ENCODE results near the gene KMT2E.
"Not testable (repeated sequence)": the region's sequence is repeated elsewhere in the genome, so short reads cannot be mapped to it uniquely, and the experiment has no call there.

Gene KMT2E

DNA sequence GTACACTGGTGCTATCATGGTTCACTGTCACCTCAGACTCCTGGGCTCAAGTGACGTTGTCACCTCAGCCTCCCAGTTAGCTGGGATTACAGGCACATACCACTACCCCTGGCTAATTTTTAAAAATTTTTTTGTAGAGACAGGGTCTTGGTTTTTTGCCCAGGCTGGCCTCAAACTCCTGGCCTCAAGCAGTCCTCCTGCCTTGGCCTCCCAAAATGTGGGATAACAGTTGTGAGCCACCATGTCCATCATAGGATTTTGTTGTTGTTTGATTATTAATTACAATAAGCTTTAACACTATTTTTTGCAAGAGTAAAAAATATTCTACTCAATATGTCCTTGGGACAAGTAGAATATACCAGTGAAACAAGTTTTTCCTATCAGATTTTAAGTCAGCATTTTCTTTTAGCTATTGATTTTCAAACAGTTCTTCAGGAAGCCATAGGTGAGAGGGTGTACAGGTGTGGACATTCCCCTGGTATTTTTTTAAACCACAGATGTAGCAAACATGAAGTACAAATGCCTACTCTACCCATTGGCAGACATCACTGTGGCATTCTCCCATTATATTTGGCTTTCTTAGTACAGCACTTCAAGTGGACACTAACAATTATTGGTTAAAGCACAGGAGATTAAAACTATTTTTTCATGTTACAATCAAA lies 18.7 kb downstream of the KMT2E start:
- no peak for DNase-seq

DNA sequence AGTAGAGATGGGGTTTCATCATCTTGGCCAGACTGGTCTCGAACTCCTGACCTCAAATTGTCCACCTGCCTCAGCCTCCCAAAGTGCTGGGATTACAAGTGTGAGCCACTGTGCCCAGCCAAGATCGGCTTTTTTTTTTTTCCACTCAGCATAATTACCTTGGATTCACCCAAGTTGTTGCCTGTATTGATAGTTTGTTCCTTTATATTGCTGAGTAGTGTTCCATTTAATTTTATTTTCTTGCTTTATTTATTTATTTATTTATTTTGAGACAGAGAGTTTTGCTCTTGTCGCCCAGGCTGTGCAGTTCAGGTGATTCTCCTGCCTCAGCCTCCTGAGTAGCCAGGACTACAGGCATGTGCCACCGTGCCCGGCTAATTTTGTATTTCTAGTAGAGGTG lies 21.3 kb downstream of the KMT2E start:
- DNase-seq: no peak

DNA sequence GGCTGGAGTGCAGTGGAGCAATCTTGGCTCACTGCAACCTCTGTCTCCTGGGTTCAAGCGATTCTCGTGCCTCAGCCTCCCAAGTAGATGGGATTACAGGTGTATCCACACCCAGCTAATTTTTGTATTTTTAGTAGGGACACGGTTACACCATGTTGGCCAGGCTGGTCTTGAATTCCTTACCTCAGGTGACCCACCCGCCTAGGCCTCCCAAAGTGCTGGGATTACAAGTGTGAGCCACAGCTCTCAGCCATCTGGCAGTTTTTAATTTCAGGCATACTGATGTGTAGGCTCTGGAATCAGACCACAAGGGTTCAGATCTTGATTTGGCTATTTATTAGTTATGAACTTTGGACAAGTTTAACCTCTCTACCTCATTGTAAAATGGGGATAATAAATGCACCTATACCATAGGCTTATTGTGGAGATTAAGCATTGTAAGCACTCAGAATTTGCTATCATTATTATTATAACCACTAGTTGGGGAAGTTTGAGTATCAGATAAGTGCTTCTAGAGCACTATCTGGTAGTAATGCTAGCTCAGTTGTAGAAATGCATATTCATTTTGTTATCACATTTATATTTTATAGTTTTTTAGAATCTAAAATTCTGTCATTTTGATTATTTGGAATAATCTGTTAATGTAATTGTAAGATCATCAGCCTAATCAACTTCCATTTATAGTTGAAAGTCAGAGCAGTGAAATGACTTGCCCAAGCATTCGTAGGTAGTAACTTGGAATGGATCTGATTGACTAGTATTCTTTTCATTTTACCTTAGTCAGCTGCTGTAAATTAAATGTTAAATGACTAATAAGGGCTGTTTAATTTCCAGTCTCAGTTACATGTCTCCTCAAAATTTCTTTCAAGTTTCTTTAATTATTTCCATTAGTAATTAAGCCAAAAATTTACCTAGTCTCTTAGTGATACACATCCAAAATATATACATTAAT lies 22.5 kb downstream of the KMT2E start:
- DNase-seq: no peak

DNA sequence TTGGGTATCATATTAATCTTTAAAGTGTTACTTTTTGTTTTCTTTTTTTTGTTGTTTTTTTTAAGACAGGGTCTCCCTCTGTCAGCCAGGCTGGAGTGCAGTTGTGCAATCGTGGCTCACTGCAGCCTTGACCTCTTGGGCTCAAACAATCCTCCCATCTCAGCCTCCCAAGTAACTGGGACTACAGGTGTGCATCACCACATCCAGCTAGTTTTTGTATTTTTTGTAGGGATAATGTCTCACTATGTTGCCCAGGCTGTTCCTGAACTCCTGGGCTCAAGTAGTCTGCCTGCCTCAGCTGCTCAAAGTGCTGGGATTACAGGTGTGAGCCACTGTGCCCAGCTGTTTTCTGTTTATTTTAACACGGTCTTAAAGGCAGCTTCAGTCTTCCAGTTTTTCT lies 23.3 kb downstream of the KMT2E start:
- DNase-seq: no peak

DNA sequence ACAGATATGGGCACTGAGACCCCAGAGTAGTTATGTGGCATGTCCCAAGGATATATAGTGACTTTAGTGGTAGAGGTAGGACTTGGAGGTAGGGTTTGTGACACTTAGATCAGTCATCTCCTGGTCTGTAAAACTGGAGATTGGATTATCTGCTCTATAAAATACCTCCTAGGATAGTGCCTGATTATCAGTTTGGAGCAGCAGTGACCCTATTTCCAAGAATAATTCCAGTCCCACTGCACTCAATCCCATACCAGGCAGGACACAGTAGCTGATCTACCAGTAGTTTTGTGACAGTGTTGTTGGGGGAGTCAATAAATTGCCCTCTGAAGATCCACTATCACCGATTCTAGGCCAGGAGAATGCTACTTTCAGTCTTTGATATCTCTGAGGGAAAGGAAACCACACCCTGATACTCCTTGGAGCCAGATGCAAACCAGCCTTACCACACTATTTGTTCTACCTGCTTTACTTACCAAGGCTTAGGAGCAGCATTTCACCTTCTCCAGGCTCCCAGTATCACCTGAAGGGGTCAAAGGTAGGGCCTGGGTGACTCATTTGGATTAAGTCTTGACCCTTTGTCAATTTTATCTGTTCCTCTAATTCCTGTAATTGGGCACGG lies 30.6 kb downstream of the KMT2E start:
- DNase-seq: no peak

DNA sequence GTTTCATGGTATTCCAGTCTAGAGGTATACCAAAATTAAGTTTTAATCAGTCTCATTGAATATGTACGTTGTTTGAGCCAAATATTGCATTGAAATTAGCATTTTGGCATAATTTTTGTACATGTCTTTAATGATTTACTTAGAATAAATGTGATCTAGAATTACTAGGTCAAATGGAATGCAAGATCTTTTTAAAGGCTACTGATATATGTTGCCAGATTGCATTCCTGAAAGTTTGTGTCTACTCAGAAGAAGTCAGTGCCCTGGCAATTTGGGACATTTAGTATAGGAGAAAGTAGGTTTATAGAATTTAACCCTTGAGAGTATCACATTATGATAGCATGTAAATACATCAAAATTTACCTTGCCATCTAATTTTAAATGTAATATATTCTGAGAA lies 32.4 kb downstream of the KMT2E start:
- no peak for DNase-seq

DNA sequence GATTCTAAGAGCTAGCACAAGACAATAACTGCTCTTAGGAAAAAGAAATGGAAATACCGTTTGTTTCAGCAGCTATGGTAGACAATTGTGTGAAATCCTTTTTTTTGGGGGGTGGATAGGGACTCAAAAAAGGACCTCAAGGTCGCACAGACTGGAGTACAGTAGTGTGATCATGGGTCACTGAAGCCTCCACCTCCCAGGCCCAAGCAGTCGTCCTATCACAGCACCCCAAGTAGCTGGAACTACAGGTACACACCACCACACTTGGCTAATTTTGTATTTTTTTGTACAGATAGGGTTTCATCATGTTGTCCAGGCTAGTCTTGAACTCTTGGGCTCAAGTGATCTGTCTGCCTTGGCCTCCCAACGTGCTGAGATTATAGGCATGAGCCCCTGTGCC lies 33.9 kb downstream of the KMT2E start:
- no peak for DNase-seq

DNA sequence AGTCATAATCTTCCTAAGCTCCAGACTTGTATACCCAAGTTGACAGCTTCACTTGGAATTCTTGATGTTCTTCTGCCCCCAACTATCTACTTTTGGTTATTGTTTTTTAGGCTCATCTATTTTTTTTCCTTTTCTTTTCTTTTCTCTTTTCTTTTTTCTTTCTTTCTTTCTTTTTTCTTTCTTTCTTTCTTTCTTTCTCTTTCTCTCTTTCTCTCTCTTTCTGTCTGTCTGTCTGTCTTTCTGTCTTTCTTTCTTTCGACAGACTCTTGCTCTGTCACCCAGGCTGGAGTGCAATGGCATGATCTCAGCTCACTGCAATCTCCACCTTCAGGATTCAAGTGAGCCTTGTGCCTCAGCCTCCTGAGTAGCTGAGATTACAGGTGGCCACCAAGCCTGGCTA lies 36.5 kb downstream of the KMT2E start:
- DNase-seq: no peak

DNA sequence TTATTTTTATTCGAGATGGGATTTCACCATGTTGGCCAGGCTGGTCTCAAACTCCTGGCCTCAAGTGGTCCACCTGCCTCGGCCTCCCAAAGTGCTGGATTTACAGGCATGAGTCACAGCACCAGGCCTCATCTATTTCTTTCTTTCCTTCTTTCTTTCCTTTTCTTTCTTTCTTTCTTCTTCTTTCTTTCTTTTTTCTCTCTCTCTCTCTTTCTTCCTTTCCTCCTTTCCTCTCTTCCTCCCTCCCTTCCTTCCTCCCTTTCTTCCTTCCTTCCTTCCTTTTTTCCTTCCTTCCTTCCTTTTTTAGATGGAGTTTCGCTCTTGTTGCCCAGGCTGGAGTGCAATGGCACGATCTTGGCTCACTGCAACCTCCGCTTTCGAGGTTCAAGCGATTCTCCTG lies 36.9 kb downstream of the KMT2E start:
- DNase-seq: not testable (repeated sequence)

DNA sequence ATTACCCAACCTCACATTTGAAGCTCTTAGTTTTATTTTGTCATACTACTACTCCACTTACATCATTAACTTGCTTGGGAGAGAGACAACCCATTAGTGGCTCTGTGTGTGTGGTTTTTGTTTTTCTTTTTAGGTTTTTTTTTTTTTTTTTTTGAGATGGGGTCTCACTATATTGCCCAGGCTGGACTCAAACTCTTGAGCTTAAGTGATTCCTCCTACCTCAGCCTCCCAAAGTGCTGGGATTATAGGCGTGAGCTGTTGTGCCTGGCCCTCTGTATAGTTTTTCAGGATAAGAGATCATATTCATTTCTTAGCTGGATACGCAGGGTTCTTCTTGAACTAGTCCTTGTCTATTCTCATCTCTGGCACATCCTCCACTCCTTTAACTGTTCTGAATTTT lies 41.1 kb downstream of the KMT2E start:
- no peak for DNase-seq

DNA sequence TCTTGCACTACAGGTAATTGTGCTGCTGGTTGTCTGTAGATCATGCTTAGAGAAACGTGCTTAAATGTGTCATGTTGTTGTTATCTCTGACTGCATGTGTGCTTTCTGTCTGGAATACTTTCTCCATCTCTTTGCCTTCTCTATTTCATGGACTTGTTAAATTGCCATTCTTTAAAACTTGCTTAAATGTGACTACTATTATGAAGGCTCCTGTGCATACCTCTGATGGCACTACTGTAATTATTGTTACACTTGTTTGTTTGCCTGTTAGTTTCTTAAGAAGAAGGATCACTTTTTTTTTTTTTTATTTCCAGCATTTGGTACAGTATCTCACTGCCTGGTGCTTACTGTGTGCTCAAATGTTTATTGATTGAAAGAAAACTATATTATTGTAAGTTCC lies 41.6 kb downstream of the KMT2E start:
- DNase-seq: no peak

DNA sequence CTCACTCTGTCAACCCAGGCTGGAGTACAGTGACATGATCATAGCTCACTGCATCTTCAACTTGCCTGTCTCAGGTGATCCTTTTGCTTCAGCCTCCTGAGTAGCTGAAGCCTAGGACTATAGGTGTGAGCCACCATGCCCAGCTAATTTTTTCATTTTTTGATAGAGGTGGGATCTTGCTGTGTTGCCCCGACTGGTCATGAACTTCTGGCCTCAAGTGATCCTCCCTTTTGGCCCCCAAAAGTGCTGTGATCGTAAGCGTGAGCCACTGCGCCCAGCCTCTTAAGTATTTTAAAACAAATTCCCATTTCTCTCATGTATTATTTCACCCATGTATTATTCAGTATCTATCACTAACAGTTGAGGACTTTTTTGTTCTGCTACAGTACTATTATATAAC lies 43.5 kb downstream of the KMT2E start:
- DNase-seq: no peak

DNA sequence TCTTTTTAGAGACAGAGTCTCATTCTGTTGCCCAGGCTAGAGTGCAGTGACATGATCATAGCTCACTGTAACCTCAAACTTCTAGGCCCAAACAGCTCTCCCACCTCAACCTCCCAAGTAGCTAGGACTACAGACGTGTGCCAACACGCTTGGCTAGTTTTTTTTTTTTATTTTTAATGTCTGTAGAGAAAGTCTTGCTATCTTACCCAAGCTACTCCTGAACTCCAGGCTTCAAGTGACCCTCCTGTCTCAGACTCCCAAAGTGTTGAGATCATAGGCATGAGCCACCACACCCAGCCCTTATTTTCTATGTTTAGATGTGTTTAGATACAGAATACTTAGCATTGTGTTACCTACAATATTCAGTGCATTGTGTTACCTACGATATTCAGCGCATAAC lies 46.4 kb downstream of the KMT2E start:
- no peak for DNase-seq

DNA sequence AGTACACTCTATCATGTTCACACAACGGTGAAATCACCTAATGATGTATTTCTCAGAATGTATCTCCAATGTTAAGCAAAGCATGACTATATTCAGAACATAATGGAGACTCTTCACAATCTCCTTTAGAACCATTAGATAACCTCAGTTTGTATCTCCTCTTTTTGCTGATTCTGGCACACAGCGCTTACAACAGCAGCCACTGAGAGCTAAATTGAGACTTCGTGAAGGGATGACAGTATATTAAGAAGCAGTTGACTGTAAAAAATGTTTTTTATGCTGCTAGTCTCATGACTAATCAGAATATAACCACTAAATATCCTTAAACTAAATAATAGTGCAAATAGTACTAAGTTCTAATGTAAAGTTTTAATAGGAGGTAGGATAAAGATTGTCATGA lies 46.9 kb downstream of the KMT2E start:
- DNase-seq: no peak

DNA sequence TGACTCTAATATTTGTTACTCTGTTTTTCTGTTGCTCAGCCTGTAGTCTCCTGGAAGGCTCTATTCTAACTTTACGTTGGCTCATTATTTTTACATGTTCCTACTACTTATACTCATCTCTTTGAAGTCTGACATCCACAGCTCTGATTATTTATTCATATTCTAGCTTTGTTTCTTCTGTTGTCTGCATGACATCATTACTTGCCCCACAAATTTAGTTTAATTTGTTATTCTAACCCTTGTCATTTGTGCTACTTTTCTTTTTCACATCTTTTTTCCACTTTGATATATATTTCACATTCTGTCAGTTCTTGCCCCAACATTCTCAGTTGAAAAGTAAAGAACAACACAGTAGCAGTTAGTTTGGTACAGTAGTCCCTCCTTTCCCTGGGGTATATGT lies 51.1 kb downstream of the KMT2E start:
- DNase-seq: no peak

DNA sequence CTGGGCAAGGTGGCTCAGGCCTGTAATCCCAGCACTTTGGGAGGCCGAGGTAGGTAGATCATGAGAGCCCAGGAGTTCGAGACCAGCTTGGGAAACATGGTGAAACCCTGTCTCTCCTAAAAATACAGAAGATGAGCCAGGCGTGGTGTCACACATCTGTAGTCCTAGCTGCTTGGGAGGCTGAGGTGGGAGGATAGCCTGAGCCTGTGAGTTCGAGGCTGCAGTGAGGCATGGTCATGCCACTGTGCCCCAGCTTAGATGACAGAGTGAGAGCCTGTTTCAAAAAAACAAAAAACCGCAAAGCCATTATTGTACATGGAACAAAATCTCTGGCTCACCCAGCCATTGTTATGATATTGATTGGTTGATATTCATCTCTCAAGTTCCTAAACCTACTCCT lies 53.7 kb downstream of the KMT2E start:
- DNase-seq: no peak

DNA sequence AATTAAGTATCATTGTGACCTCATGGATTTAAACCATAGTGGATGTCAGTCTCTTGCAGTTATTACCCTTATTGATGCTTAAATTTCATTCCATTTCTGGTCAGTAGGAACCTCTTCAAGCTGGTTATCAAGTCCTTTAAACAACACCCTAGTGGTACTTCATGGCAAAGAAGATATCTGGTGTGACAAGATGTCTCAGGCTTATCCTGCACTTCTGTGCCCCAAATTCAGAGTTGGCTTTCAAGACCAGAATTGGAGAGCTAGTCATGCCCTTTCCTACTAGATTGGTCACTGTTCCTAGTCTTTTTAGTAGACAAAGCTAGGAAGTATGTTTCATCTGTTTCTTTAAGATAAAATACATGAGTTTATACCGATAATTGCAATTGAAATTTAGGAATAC lies 54.9 kb downstream of the KMT2E start:
- no peak for DNase-seq

DNA sequence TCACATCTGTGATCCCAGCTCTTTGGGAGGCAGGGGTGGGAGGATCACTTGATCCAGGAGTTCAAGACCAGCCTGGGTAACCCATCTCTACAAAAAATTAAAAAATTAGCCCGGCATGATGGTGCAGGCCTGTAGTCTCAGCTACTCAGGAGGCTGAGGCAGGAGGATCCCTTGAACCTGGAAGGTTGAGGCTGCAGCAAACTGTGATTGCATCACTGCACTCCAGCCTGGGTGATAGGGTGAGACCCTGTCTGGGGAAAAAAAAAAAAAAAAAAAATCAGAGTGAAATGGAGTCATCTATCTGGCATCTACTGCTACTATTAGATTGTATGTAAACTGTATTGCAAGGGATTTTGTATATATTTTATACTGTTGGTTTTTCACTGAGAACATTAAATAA lies 59.1 kb downstream of the KMT2E start:
- no peak for DNase-seq

DNA sequence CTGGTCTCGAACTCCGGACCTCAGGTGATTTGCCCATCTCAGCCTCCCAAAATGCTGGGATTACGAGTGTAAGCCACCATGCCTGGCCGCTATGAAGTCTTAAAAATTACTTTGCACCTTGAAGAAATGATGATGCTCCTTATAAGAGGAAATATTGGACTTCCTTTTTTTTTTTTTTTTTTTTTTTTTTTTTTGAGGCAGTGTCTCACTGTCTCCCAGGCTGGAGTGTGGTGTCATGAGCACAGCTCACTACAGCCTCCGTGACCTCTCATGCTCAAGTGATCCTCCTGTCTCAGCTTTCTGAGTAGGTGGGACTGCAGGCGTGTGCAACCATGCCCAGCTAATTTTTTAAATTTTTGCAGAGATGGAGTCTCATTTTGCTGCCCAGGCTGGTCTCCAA lies 65.3 kb downstream of the KMT2E start:
- DNase-seq: no peak

DNA sequence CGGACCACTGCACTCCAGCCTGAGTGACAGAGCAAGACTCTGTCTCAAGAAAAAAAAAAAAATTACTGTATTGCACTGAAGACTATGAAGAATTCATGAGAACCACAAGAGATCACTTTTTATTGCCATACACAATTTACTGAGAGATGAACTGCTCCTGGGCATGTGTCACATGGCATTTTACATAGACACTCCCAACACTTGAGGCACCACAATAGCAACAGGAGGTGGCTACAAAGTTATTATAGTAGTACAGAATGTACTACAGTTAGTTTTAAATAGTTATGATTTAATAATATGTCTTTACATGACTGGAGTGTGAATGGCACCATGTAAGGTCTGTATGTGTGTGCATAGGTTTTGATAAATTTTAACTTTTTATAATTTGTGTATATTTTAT lies 70.6 kb downstream of the KMT2E start:
- DNase-seq: no peak

DNA sequence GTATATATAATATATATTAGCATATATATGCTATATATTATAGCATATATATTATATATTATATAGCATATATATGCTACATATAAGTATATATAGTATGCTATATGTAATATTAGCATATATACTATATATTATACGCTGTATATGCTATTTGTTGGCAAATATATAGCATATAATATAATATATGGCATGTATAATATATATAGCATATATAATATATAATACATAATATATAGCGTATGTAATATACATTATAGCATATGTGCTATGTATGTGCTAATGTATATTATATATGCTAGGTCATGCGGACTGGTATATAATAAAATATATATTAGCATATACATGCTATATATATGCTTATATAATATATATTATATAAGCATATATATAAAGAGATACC lies 72.8 kb downstream of the KMT2E start:
- DNase-seq: no peak

DNA sequence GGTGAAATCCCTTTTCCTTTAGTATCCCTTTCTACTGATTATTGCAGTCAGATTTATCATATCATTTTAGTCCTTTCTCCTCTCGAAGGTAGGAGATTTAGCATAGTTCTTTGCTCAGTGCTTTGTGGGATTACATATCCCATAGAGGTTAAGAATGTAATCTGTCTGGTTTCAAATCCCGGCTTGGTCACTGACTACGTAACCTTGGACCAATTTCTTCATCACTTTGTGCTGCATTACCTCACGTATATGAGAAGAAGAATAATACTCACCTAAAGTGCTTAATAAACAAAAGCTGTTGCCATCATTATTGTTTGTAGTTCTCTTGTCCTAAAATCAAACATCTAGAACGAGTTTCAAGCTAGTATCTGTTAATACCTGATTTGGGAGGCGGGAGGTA lies 74.0 kb downstream of the KMT2E start:
- DNase-seq: no peak

DNA sequence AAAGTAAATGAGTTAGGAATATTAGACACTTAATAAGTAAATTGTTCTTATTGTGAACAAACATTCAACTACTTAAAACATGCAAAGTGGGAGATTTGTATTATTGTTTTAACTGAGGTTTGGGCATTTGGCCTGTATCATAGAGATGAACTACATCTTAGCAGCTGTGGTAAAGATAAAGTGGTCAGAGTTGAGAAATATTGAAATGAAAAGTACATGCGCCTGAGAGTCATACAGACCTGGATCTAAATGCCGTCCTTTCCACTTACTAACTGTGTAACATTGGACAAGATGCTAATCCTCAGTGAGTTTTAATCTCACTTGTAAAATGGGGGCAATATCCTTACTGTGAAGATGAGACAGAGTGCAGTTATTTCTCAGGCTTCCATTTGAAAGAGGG lies 74.5 kb downstream of the KMT2E start:
- no peak for DNase-seq

DNA sequence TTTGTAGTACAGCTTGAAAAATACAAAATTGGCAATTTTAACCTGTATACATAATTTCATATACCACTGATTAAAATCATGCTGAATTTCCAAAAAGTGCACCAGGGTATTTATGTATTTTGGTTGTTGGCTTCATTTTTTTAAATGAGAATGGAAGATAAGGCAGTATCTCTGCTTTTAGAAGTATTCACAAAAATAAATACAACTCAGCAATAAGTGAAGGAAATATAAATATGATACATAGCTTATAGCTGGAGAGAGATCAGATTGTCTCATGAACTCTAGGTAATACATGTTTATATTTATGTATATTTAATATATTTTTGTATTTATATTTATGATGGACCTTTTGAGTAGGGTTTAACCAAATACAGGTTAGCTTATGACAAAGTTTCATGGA lies 81.0 kb downstream of the KMT2E start:
- no peak for DNase-seq

All from stimulated activated CD4-positive, alpha-beta T cell treated with anti-CD3 and anti-CD28 coated beads, Interleukin-1b, Interleukin-23, amount 100 ng/mL, for 48 hours (primary cell).